B cell (primary cell): ENCODE measurements around the gene CTIF.

Experiments
- EZH2 ChIP-seq: IDR thresholded peaks from 2 replicates; pipeline ENCODE4 v1.6.1; 2012; ENCODE audit warnings: borderline replicate concordance, low read depth, mild to moderate bottlenecking, moderate library complexity, low read length; ENCODE audit not compliant: insufficient read depth, poor library complexity, severe bottlenecking
- TF ChIP-seq, protein P1 (sequence below): fragments of 200-600 bp; IDR thresholded peaks from one replicate; pipeline ENCODE4 v1.8.0; 2022; ENCODE audit warnings: antibody characterized with exemption, mild to moderate bottlenecking

DNA sequence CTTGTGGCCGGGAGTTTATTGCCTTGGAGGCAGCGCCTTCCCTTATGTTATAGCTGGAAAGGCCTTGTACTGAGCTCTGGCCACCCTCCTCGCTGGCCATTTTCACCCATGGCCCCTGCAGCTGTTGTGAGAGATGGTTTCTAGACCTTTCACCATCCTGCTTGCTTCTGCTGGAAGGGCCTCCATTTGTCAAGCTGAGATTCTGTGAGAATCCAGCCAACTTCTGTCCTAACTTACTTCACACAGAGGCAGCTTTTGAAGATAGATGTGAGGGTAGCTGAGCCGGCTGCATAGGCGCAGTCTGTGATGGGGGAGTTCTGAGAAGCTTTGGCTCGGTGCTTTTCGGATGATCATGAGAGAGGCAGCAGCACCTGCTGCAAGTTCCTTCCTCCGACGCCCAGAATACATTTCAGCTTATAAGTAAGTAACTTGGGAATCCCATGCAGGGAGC, 8.7 kb downstream of the CTIF start:
- TF ChIP-seq, protein P1, sequence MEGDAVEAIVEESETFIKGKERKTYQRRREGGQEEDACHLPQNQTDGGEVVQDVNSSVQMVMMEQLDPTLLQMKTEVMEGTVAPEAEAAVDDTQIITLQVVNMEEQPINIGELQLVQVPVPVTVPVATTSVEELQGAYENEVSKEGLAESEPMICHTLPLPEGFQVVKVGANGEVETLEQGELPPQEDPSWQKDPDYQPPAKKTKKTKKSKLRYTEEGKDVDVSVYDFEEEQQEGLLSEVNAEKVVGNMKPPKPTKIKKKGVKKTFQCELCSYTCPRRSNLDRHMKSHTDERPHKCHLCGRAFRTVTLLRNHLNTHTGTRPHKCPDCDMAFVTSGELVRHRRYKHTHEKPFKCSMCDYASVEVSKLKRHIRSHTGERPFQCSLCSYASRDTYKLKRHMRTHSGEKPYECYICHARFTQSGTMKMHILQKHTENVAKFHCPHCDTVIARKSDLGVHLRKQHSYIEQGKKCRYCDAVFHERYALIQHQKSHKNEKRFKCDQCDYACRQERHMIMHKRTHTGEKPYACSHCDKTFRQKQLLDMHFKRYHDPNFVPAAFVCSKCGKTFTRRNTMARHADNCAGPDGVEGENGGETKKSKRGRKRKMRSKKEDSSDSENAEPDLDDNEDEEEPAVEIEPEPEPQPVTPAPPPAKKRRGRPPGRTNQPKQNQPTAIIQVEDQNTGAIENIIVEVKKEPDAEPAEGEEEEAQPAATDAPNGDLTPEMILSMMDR, result no peak
- no peak for TF ChIP-seq EZH2
